GM18873 (cell line): ENCODE measurements around the gene SPATS2.
A peak's percentile ranks its signal among the peaks of the same experiment; 100 is the strongest.
"Not testable (repeated sequence)": the region's sequence is repeated elsewhere in the genome, so short reads cannot be mapped to it uniquely, and the experiment has no call there.

ENCODE experiments used
- ATAC-seq: cut with Tn5 transposase; IDR thresholded peaks from one replicate; pipeline ENCODE4 v1.9.1; 2021; ENCODE audit warnings: mild to moderate bottlenecking, moderate library complexity, moderate number of reproducible peaks; ENCODE audit not compliant: unreplicated experiment, low FRiP score

The SPATS2 gene

GRCh38 chr12:49347311-49348193, 19.7 kb upstream of the SPATS2 start:
- no peak for ATAC-seq

GRCh38 chr12:49348781-49349180, 18.5 kb upstream of the SPATS2 start:
- no peak for ATAC-seq

- ATAC-seq: no peak
Observed at GRCh38 chr12:49349266-49349665, 18.0 kb upstream of the SPATS2 start.

- no peak for ATAC-seq
Observed at GRCh38 chr12:49352351-49352750, 14.9 kb upstream of the SPATS2 start.

GRCh38 chr12:49355913-49356312, 11.3 kb upstream of the SPATS2 start:
- no peak for ATAC-seq

- no peak for ATAC-seq
Observed at GRCh38 chr12:49357103-49357678, 10.1 kb upstream of the SPATS2 start.

- ATAC-seq: no peak
Observed at GRCh38 chr12:49358483-49359141, 8.7 kb upstream of the SPATS2 start.

GRCh38 chr12:49359671-49360070, 7.6 kb upstream of the SPATS2 start:
- ATAC-seq: no peak

- ATAC-seq: no peak
Observed at GRCh38 chr12:49362077-49362476, 5.2 kb upstream of the SPATS2 start.

GRCh38 chr12:49364989-49365388, 2.3 kb upstream of the SPATS2 start:
- no peak for ATAC-seq

- ATAC-seq: no peak
Observed at GRCh38 chr12:49365542-49365941, 1.7 kb upstream of the SPATS2 start.

- ATAC-seq: peak; percentile 5
Observed at GRCh38 chr12:49366096-49366651, 1.1 kb upstream of the SPATS2 start.

- peak; percentile 42 for ATAC-seq
Observed at GRCh38 chr12:49366652-49367380, 446 bp upstream of the SPATS2 start.

GRCh38 chr12:49368240-49368600, 958 bp downstream of the SPATS2 start:
- no peak for ATAC-seq

- ATAC-seq: peak; percentile 47
Observed at GRCh38 chr12:49369411-49370145, 2.3 kb downstream of the SPATS2 start.

GRCh38 chr12:49370539-49370938, 3.3 kb downstream of the SPATS2 start:
- no peak for ATAC-seq

- ATAC-seq: no peak
Observed at GRCh38 chr12:49375406-49375805, 8.1 kb downstream of the SPATS2 start.

- ATAC-seq: no peak
Observed at GRCh38 chr12:49377386-49377785, 10.1 kb downstream of the SPATS2 start.

- not testable (repeated sequence) for ATAC-seq
Observed at GRCh38 chr12:49380184-49380583, 12.9 kb downstream of the SPATS2 start.
